HUES64 (cell line): Measurements from ENCODE around the gene POU6F1.

Experiments
- H3K27ac ChIP-seq: 2 replicates; pipeline ENCODE4 v1.7.0; 2013; ENCODE audit warnings: low read depth, low read length, inconsistent platforms
- H3K27me3 ChIP-seq: 2 replicates; pipeline ENCODE4 v1.6.1; 2013; ENCODE audit warnings: mild to moderate bottlenecking, low read length; ENCODE audit not compliant: insufficient read depth
- H3K36me3 ChIP-seq: 2 replicates; pipeline ENCODE4 v1.6.1; 2013; ENCODE audit warnings: mild to moderate bottlenecking, low read length; ENCODE audit not compliant: insufficient read depth
- H3K4me1 ChIP-seq: 2 replicates; pipeline ENCODE4 v1.6.1; 2013; ENCODE audit warnings: mild to moderate bottlenecking, low read length, moderate library complexity; ENCODE audit not compliant: insufficient read depth
- H3K4me3 ChIP-seq: 2 replicates; pipeline ENCODE4 v1.5.1; 2013; ENCODE audit warnings: mild to moderate bottlenecking, low read length, moderate library complexity
- H3K9ac ChIP-seq: 2 replicates; pipeline ENCODE4 v1.6.1; 2013; ENCODE audit warnings: mild to moderate bottlenecking, low read depth, low read length
- H3K9me3 ChIP-seq: 2 replicates; pipeline ENCODE4 v1.6.1; 2013; ENCODE audit warnings: low read depth, low read length; ENCODE audit not compliant: insufficient read depth
- WGBS: fragments of 150-250, 120-280 bp; methylation state at CpG from one replicate; pipeline ENCODE4 v1.1.7; 2013; ENCODE audit warnings: missing lambda C conversion rate; 5-methylcytosine and 5-hydroxymethylcytosine counted together

The POU6F1 gene

DNA sequence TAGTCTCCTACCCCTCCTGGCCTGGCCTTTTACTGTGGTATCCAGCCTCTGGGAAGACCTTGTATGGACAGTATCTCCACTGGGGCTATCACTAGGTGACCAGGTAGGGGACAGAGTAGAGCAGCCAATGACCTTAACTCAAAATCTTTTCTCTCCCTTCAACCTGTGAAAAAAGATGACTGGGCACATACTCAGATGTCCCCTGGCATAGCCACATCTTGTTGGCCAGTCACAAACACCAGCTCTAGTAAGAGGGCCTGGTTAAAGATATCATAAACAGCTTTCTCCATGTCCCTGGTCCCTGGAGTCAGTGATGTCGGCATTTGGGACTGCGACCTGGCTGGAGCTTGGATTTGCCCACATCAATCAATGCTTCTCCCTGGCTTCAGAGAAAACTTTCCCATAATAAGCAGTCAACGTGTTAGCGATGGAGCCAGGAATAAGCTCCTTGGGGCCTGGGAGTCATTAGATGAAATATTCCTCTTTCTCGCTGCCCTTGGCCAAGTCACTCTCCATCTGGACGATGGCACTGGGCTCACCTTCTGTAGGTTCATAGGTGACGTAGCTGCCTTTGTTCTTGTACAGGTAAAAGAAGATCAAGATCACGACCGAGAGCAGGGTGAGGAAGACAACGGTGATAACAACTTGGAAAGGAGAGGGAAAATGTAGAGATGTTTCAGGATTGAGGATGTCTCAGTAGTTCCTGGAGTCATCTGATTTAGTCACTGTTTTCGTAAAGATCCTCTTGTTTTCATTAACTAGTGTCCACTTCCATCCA, 27.8 kb upstream of the POU6F1 start:
- H3K27ac ChIP-seq = no peak overlapping the region
- peaks cover 47% of the 10 kb centered on the region for H3K36me3 ChIP-seq
- H3K9ac ChIP-seq = no peak overlapping the region
- 95% methylated on average over 11 of the region's 11 CpGs for WGBS
- no peaks in the 10 kb centered on the region for H3K9me3 ChIP-seq
- no peak overlapping the region for H3K4me3 ChIP-seq
- H3K27me3 ChIP-seq = no peaks in the 10 kb centered on the region
- H3K4me1 ChIP-seq = peaks cover 25% of the 10 kb centered on the region

DNA sequence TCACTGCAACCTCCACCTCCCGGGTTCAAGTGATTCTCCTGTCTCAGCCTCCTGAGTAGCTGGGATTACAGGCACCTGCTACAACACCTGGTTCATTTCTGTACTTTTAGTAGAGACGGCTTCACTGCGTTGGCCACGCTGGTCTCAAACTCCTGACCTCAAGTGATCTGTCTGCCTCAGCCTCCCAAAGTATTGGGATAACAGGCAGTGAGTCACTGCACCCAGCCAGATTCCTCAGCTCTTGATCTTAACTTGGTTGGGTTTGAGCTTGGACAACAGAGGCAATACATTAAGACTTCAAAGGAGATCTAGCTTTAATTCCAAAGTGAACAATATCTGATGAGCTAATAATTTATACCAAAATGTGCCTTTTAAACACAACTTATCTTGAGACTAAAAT, 26.4 kb upstream of the POU6F1 start:
- peaks cover 31% of the 10 kb centered on the region for H3K4me1 ChIP-seq
- H3K9ac ChIP-seq = no peak overlapping the region
- H3K9me3 ChIP-seq = no peaks in the 10 kb centered on the region
- H3K36me3 ChIP-seq = peaks cover 57% of the 10 kb centered on the region
- WGBS = 85% methylated on average over 4 of the region's 4 CpGs
- no peak overlapping the region for H3K4me3 ChIP-seq
- no peak overlapping the region for H3K27ac ChIP-seq
- H3K27me3 ChIP-seq = no peaks in the 10 kb centered on the region

DNA sequence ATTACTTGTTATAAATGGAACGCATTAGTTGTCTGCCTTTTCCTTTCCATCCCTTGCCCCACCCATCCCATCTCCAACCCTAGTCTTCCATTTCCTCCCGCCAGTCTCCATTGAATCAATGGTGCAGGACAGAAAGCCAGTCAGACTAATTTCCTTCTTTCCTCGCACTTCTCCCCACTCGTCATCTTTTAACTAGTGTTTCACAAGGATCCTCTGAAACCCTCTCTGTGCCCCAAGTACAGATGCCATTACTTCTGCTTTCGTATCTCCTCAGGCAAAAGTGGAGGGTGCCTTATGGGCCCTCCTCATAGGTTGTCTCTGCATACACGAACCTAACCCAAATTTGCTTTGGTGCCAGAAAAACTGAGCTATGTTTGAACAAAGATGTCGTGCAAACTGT, 25.0 kb upstream of the POU6F1 start:
- Histone ChIP-seq H3K9ac (no peak overlapping the region), H3K36me3 (peaks cover 57% of the 10 kb centered on the region), H3K4me3 (no peak overlapping the region), H3K4me1 (peaks cover 30% of the 10 kb centered on the region), H3K27ac (no peak overlapping the region), H3K27me3 (no peaks in the 10 kb centered on the region), H3K9me3 (no peaks in the 10 kb centered on the region)
- WGBS = 96% methylated on average over 7 of the region's 7 CpGs

GRCh38 chr12:51242120-51242519, 24.3 kb upstream of the POU6F1 start:
- H3K36me3 ChIP-seq = peaks cover 57% of the 10 kb centered on the region
- no peak overlapping the region for H3K27ac ChIP-seq

GRCh38 chr12:51240971-51241370, 23.1 kb upstream of the POU6F1 start:
- H3K36me3 ChIP-seq = peaks cover 56% of the 10 kb centered on the region
- H3K4me3 ChIP-seq = no peak overlapping the region
- H3K27ac ChIP-seq = no peak overlapping the region
- H3K4me1 ChIP-seq = peaks cover 12% of the 10 kb centered on the region; the same call in 1 of the 2 replicates
- WGBS = 98% methylated on average over 2 of the region's 2 CpGs
- no peak overlapping the region for H3K9ac ChIP-seq
- H3K27me3 ChIP-seq = no peaks in the 10 kb centered on the region
- no peaks in the 10 kb centered on the region for H3K9me3 ChIP-seq

More at GRCh38 chr12:51242120-51242519, 24.3 kb upstream of the POU6F1 start:
- Histone ChIP-seq H3K9ac (no peak overlapping the region), H3K9me3 (no peaks in the 10 kb centered on the region), H3K4me1 (peaks cover 23% of the 10 kb centered on the region), H3K4me3 (no peak overlapping the region), H3K27me3 (no peaks in the 10 kb centered on the region)
- 98% methylated on average over 6 of the region's 7 CpGs for WGBS

GRCh38 chr12:51238510-51239334, 20.9 kb upstream of the POU6F1 start, which contains the start of gene DAZAP2:
Gene DAZAP2 (plus strand): TSS chr12:51238826. CDS start chr12:51238908, 82 bp downstream.
- Histone ChIP-seq H3K4me3 (peak within 1 kb of the TSS; percentile 100), H3K36me3 (peaks cover 39% of the 10 kb centered on the region), H3K9ac (peak within 1 kb of the TSS; percentile 100), H3K4me1 (peaks cover 10% of the 10 kb centered on the region; the same call in 1 of the 2 replicates), H3K27me3 (no peaks in the 10 kb centered on the region), H3K9me3 (no peaks in the 10 kb centered on the region), H3K27ac (peak within 1 kb of the TSS; percentile 100)
- WGBS = under 1% methylated on average over 70 of the region's 70 CpGs

DNA sequence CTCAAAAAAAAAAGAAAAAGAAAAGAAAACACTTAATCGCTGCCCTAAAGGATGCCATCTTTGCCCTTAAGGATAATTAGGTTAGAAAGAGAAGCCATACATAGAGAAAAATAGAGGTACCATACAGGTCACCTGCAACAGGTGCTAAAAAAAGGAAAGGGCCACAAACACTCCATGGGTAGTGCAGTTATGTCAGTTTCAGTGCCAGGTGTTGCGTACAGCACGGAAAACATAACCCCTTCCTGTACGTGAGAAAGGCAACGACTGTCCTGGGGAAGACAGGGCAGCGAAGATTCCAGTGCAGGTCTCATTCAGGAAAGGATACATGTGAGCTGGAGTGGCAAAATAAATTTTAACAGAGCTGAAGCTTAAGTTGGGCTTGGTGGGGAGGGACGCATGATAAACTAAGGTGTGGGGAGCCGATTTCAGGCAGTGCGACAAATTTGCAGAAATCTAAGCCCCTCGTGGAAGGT, 20.2 kb upstream of the POU6F1 start:
- WGBS = 48% methylated on average over 10 of the region's 10 CpGs
- Histone ChIP-seq H3K27ac (peak overlapping the region; percentile 80), H3K9me3 (no peaks in the 10 kb centered on the region), H3K4me3 (peak overlapping the region; percentile 100), H3K4me1 (peaks cover 10% of the 10 kb centered on the region; the same call in 1 of the 2 replicates), H3K27me3 (no peaks in the 10 kb centered on the region), H3K36me3 (peaks cover 32% of the 10 kb centered on the region), H3K9ac (peak overlapping the region; percentile 85)

DNA sequence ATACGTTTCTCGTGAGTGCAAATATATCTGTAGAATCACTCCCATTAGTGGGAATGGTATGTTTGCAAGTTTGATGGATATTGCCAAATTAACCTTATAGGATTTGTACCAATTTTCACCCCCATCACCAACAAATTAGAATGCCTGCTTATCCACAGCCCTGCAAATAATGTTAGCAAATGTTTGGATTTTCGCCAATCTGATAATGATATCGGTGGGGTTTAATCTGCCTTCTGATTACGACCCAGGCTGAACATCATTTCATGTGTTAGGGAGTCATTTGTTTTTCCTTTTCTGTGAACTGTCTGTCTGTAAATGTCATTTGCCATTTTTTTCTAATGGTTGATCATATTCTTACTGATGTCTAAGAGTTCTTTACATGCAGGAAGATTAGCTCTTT, 16.7 kb upstream of the POU6F1 start:
- WGBS = 94% methylated on average over 5 of the region's 5 CpGs
- Histone ChIP-seq H3K4me3 (no peak overlapping the region), H3K27ac (no peak overlapping the region), H3K9me3 (no peaks in the 10 kb centered on the region), H3K4me1 (peaks cover 4% of the 10 kb centered on the region; the same call in 1 of the 2 replicates), H3K27me3 (no peaks in the 10 kb centered on the region), H3K36me3 (no peaks in the 10 kb centered on the region), H3K9ac (no peak overlapping the region)

DNA sequence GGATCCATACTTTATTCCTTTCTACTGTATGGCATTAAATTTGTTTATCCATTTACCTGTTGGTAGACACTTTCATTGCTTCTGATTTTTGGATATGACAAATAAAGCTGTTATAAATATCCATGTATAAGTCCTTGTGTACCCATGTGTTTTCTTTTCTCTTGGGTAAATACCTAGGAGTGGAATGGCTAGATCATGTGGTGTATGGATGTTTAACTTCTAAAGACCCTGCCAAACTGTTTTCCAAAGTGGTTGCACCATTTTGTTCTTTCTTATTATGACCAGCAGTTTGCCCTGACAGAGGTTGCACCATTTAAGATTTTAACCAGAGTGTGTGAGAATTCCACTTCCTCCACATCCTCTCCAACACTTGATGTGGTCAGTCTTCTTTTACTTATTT, 14.8 kb upstream of the POU6F1 start:
- Histone ChIP-seq H3K9ac (no peak overlapping the region), H3K4me1 (no peaks in the 10 kb centered on the region), H3K9me3 (no peaks in the 10 kb centered on the region), H3K36me3 (no peaks in the 10 kb centered on the region), H3K4me3 (no peak overlapping the region), H3K27ac (no peak overlapping the region), H3K27me3 (no peaks in the 10 kb centered on the region)

GRCh38 chr12:51229116-51229809, 11.4 kb upstream of the POU6F1 start:
- Histone ChIP-seq H3K4me1 (no peaks in the 10 kb centered on the region), H3K36me3 (no peaks in the 10 kb centered on the region), H3K9ac (no peak overlapping the region), H3K27me3 (no peaks in the 10 kb centered on the region), H3K4me3 (no peak overlapping the region), H3K27ac (no peak overlapping the region), H3K9me3 (no peaks in the 10 kb centered on the region)
- WGBS = 96% methylated on average over 7 of the region's 7 CpGs

- Histone ChIP-seq H3K27me3 (no peaks in the 10 kb centered on the region), H3K4me3 (no peak overlapping the region), H3K9ac (no peak overlapping the region), H3K4me1 (no peaks in the 10 kb centered on the region), H3K9me3 (no peaks in the 10 kb centered on the region), H3K27ac (no peak overlapping the region), H3K36me3 (no peaks in the 10 kb centered on the region)
- 94% methylated on average over 1 of the region's 1 CpG for WGBS
These were observed 10.1 kb upstream of the POU6F1 start for GRCh38 chr12:51227962-51228361.
